Right lobe of liver (tissue), 6 donors: ENCODE results near the gene CD72. TPM values are rescaled to one million over a fixed set of nuclear protein-coding genes. Genes with fewer than 3 reads are reported as not detected.
"Not testable (repeated sequence)": the region's sequence is repeated elsewhere in the genome, so short reads cannot be mapped to it uniquely, and the experiment has no call there.

Experiments used
- ATAC-seq, 4 donors: fragments of 200-7000 bp; cut with Tn5 transposase; one replicate each; pipeline ENCODE4 v1.9.1; 2020; ENCODE audit warnings: mild to moderate bottlenecking in 4 of 4, moderate library complexity in 4 of 4
- DNase-seq, 3 donors: peaks; one replicate each; pipeline ENCODE4 v3.0.0-alpha.2; 2020
- H3K27ac ChIP-seq, 3 donors: fragments of 200-600 bp; one replicate each; pipeline ENCODE4 v1.8.0; 2022
- H3K27me3 ChIP-seq, 2 donors: fragments of 200-600 bp; one replicate each; pipeline ENCODE4 v1.8.0; 2022
- H3K36me3 ChIP-seq, 4 donors: fragments of 200-600 bp; sonication (generic) in 1 of 4; one replicate each; pipeline versions ENCODE4 v1.5.1 to v1.8.0; 2017 to 2022; ENCODE audit warnings: control low read depth in 1 of 4
- H3K4me1 ChIP-seq, 4 donors: fragments of 200-600 bp; sonication (generic) in 1 of 4; one replicate each; pipeline versions ENCODE4 v1.5.1 to v1.8.0; 2017 to 2022; ENCODE audit warnings: control low read depth in 1 of 4
- H3K4me3 ChIP-seq, 3 donors: fragments of 200-600 bp; one replicate each; pipeline ENCODE4 v1.8.0; 2022
- H3K9me3 ChIP-seq, 4 donors: fragments of 200-600 bp; sonication (generic) in 1 of 4; one replicate each; pipeline versions ENCODE4 v1.5.1 to v1.8.0; 2017 to 2022; ENCODE audit warnings: control low read depth in 1 of 4
- CTCF ChIP-seq, 4 donors: fragments of 200-600 bp in 3 of 4; fragments of 450-650 bp in 1 of 4; IDR thresholded peaks; one replicate each; pipeline versions ENCODE4 v1.5.1 to v1.8.0; 2016 to 2022; ENCODE audit warnings: antibody characterized with exemption in 4 of 4, mild to moderate bottlenecking in 2 of 4
- POLR2A ChIP-seq: fragments of 450-650 bp; IDR thresholded peaks from one replicate; pipeline ENCODE4 v1.6.1; 2017; ENCODE audit warnings: antibody characterized with exemption, mild to moderate bottlenecking
- WGBS: methylation state at CpG from one replicate; pipeline ENCODE4 v1.1.6; 2018; ENCODE audit warnings: low coverage, low lambda C conversion rate; ENCODE audit not compliant: insufficient coverage; ENCODE audit errors: missing lambda C conversion rate; 5-methylcytosine and 5-hydroxymethylcytosine counted together
- intact Hi-C, 2 donors: fragments of 100-400 bp; cut with DNase I; formaldehyde crosslinking; loops; one replicate each; pipeline versions ENCODE4 v1.11.2 to v1.14.1; 2022
- total RNA-seq, 6 experiments: library from RNA; depleted of rRNA in 2 of 6; stranded (reverse); fragments of >200 nt in 2 of 6; fragmentation: NEBNext Ultra II Directional in 3 of 6; extraction: Animal tissue kit (Norgen Biotek cat#: 25700) in 3 of 6; gene quantifications; one replicate each; pipeline versions ENCODE4 v1.1.0 to v1.2.4, GENCODE V29; 2016 to 2023
- donor health status: DM: no; HTN: yes; CAD: no.
- donor health status: DM: no; HTN: no; CAD: no.
- donor health status: DM: no; HTN: no; CAD: no.
- donor health status: DM: no; HTN: yes; CAD: no.
- donor health status: DM: no; HTN: yes; CAD: no.

CD72 gene
- total RNA-seq, 6 experiments from 2014 or later, result 0.60 to 6.9 (median 2.3) TPM

DNA sequence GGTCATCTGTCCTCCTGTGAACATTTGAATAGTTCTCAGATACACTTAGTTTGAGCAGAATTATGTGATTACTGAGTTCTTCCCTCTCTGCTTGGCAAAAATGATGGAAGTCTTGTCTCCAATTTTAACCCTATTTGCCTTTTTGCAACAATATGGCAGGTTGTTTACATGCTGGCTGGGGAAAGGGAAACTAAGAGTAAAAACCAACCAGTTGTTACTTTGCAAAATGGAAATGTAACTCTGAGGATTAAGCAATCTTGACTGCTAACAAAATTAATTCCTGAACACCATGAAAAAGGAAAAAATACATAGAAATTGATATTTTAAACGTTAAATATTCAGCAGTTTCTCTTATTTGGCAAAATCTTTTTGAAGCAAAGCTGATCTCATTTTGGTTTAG is 21.4 kb upstream of the CD72 start:
- Histone ChIP-seq H3K36me3 (no peaks in the 10 kb centered on the region), H3K9me3 (no peaks in the 10 kb centered on the region), H3K4me1 (no peaks in the 10 kb centered on the region), H3K27me3 (no peaks in the 10 kb centered on the region), H3K4me3 (no peak overlapping the region), H3K27ac (no peak overlapping the region)
- WGBS, result 68% methylated on average over 1 of the region's 1 CpG
- ATAC-seq (no peak), DNase-seq (no peak)
- intact Hi-C loops, result no loop called here
- TF ChIP-seq POLR2A (no peak), CTCF (IDR thresholded peaks at IDR 0.05) (no peak)

DNA sequence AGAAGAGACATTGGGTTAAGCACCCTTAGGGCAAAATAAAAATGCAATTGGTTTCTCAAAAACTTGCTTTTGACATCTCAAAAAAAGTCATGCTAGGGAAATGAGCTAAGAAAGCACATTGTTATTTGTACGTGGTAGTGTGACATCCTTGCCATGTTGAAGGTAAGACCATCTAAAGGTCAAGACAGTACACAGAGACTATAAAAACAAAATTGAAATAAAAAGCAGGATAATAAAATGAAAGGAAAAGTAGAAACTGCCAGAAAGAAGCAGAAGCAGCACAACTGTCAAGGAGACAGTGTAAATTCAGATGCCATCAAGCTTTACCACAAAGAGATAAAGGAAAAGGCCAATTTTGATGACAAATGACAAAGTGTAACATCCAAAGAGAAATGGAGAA is 21.0 kb upstream of the CD72 start:
- H3K4me3 ChIP-seq, DNase-seq, H3K36me3 ChIP-seq, H3K27ac ChIP-seq, H3K9me3 ChIP-seq, H3K4me1 ChIP-seq, H3K27me3 ChIP-seq, intact Hi-C loops: not testable (repeated sequence)
- 47% methylated on average over 1 of the region's 1 CpG for WGBS
- peak in 1 of 4 donors; percentile 23 for ATAC-seq

DNA sequence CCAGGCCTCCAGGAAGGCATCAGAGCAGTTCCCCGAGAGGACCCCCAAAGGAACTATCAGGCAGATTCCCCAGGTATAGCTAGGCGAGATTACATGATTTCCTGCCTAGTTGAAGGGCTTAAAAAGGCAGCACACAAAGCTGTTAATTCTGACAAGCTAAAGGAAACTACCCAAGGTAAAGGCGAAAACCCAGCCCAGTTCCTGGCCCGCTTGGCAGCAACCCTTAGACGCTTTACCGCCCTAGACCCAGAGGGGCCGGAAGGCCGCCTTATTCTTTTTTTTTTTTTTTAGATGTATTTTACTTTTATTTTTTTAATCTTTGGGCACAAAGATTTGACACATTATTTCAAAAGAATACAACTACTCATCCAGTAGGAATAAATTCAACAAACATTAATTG is 20.5 kb upstream of the CD72 start:
- intact Hi-C loops, ATAC-seq, H3K36me3 ChIP-seq: not testable (repeated sequence)

GRCh38 chr9:35637427-35637955 is 19.3 kb upstream of the CD72 start:
- 96% methylated on average over 7 of the region's 9 CpGs for WGBS
- H3K27me3 ChIP-seq, ATAC-seq, DNase-seq, H3K4me3 ChIP-seq, H3K4me1 ChIP-seq, H3K27ac ChIP-seq, H3K36me3 ChIP-seq, H3K9me3 ChIP-seq, intact Hi-C loops: not testable (repeated sequence)

More for the DNA sequence above, 20.5 kb upstream of the CD72 start:
- H3K27me3 ChIP-seq, H3K4me1 ChIP-seq, H3K27ac ChIP-seq, DNase-seq, H3K4me3 ChIP-seq, H3K9me3 ChIP-seq: not testable (repeated sequence)
- 59% methylated on average over 6 of the region's 8 CpGs for WGBS

- H3K9me3 ChIP-seq, H3K36me3 ChIP-seq, H3K4me3 ChIP-seq, intact Hi-C loops, H3K27me3 ChIP-seq, ATAC-seq, DNase-seq, H3K4me1 ChIP-seq: not testable (repeated sequence)
- 92% methylated on average over 6 of the region's 6 CpGs for whole genome bisulfite sequencing
- H3K27ac ChIP-seq, result peak overlapping the region in 2 of 3 donors; percentile 18 to 52
Measured at GRCh38 chr9:35636877-35637246, 18.6 kb upstream of the CD72 start.

- no peaks in the 10 kb centered on the region for H3K27me3 ChIP-seq
- intact Hi-C loops, result no loop called here
- H3K36me3 ChIP-seq, result no peaks in the 10 kb centered on the region
- no peak for TF ChIP-seq POLR2A
- no peak for TF ChIP-seq CTCF (IDR thresholded peaks at IDR 0.05)
- no peaks in the 10 kb centered on the region for H3K9me3 ChIP-seq
- DNase-seq (no peak), ATAC-seq (peak in 3 of 4 donors; percentile 38 to 57 (median 51))
- 45% methylated on average over 4 of the region's 9 CpGs for WGBS
- H3K27ac ChIP-seq, result peak overlapping the region in 2 of 3 donors; percentile 18 to 52
- H3K4me1 ChIP-seq, result no peaks in the 10 kb centered on the region
- no peak overlapping the region for H3K4me3 ChIP-seq
Measured at GRCh38 chr9:35636135-35636876, 18.1 kb upstream of the CD72 start.
